ENCODE data around the gene TXNL4B. TPM values are rescaled to one million over a fixed set of nuclear protein-coding genes. Genes with fewer than 3 reads are reported as not detected.

Gene TXNL4B
- 23.4 and 23.7 TPM in 2 replicates for total RNA-seq

DNA sequence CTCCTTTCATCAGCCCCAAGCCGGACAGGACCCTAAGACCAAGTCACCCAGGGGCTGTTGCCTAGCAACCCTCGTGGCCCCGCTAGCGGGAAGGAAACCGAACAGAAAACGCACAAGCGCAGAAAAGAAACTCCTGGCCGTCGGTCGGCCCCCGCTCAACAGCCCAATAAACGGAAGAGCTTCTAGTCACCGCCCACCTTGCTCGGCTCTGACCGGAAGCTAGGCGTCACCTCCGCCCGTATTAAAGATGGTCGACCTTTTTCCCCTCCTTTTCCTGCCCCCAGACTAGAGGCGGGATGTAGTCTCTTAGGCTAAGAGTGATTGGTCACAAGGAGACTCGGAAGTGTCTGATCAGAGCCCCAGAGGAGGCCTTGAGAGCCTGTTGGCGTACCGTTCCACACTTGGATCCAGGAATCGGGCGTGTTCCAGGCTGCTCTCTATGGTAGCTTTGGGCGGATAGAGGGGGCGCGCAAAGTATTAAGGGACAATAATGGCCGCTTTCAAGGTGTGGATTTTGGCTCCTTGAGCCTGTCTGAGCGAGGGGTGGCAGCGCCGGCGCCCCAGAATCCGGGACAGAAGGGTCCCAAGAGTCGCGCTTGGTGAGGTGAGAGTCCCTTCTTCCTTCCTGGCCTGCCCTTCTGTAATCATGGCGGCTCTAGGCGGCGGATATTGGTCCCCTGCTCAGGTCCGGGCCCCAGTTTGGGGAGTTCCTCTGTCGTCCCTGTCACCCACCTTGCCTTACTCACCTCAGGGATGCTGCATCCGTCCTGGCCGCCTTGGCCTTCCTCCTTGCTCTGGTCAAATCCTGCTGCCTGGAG, at the start of gene TXNL4B, which contains the start of gene DHX38:
TXNL4B (minus strand) TSS at position 173 of the 818 bp plus-strand sequence. CDS start 2,871 bp downstream, outside the sequence.
DHX38 (plus strand) TSS at position 400 of the 818 bp plus-strand sequence. CDS start 2,311 bp downstream, outside the sequence.
- Mint-ChIP-seq H3K4me1 (peaks cover 45% of the 10 kb centered on the region), H3K36me3 (ENCODE audit: low read depth) (peaks cover 46% of the 10 kb centered on the region), H3K9me3 (no peaks in the 10 kb centered on the region), H3K4me3 (peak within 1 kb of the TSS; percentile 97), H3K27ac (peak within 1 kb of the TSS; percentile 94), H3K27me3 (no peaks in the 10 kb centered on the region)
- peak; percentile 98 for DNase-seq
- intact Hi-C loops (cut with micrococcal nuclease): loop anchor here (1.0 to 10.0 kb wide), 7 partner anchors 85 to 1291 kb away; partner anchors contain the start of genes AP1G1, DHODH, IST1 and PHLPP2

DNA sequence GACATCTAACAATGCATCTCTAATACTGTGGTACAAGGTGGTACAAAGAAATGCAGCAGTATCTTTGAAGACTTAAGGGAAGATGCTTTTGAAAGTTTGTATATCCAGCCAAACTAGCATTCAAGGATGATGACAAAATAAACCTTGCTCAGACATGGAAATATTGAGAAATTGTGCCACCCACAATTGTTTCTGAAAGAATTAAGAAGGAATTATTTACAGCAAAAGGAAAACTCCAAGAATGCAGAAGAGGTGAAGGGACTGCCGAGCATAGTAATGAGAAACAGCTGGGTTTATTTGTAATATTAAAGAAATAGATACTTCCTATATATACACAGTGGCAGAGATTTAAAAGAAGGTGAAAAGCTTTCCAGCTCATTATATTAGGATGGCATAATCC, 49.1 kb upstream of the TXNL4B start:
- H3K4me3 Mint-ChIP-seq: no peak overlapping the region
- no peaks in the 10 kb centered on the region for H3K4me1 Mint-ChIP-seq
- H3K36me3 Mint-ChIP-seq (ENCODE audit: low read depth): no peaks in the 10 kb centered on the region
- peaks cover 4% of the 10 kb centered on the region for H3K9me3 Mint-ChIP-seq
- no peak for DNase-seq
- intact Hi-C loops (cut with micrococcal nuclease): no loop called here
- H3K27ac Mint-ChIP-seq: no peak overlapping the region
- peaks cover 8% of the 10 kb centered on the region for H3K27me3 Mint-ChIP-seq

- no peak for DNase-seq
- no peaks in the 10 kb centered on the region for H3K4me1 Mint-ChIP-seq
- H3K9me3 Mint-ChIP-seq: no peaks in the 10 kb centered on the region
- no peak overlapping the region for H3K4me3 Mint-ChIP-seq
- no peaks in the 10 kb centered on the region for H3K36me3 Mint-ChIP-seq (ENCODE audit: low read depth)
- H3K27me3 Mint-ChIP-seq: peaks cover 3% of the 10 kb centered on the region
- no peak overlapping the region for H3K27ac Mint-ChIP-seq
- intact Hi-C loops (cut with micrococcal nuclease): no loop called here
These were observed 46.5 kb upstream of the TXNL4B start for GRCh38 chr16:72139908-72140307.

DNA sequence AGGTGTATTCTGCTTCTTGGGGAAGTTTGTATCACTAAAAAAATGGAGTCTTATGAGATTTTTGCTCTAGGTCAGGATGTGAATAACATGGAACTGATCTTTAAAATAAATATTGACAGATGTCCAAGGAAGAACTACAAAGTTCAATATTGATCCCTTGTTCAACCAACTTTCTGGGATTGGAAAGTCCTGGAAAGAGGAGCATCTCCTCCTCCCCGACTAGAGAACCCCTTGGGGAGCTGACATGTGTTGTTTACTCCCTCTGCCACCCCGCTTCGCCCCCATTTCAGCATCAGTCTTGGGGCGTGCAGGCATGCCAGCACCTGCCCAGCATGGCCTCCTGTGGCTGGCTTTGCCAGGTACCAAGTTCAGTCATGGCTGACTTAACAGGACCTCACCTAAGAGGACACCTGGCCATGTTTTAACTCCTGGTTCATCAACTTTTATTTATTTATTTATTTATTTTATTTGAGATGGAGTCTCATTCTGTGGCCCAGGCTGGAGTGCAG, 44.7 kb upstream of the TXNL4B start:
- H3K36me3 Mint-ChIP-seq (ENCODE audit: low read depth): no peaks in the 10 kb centered on the region
- no peaks in the 10 kb centered on the region for H3K9me3 Mint-ChIP-seq
- no peak for DNase-seq
- no peak overlapping the region for H3K27ac Mint-ChIP-seq
- H3K4me1 Mint-ChIP-seq: no peaks in the 10 kb centered on the region
- intact Hi-C loops (cut with micrococcal nuclease): no loop called here
- no peak overlapping the region for H3K4me3 Mint-ChIP-seq
- peaks cover under 1% of the 10 kb centered on the region for H3K27me3 Mint-ChIP-seq

DNA sequence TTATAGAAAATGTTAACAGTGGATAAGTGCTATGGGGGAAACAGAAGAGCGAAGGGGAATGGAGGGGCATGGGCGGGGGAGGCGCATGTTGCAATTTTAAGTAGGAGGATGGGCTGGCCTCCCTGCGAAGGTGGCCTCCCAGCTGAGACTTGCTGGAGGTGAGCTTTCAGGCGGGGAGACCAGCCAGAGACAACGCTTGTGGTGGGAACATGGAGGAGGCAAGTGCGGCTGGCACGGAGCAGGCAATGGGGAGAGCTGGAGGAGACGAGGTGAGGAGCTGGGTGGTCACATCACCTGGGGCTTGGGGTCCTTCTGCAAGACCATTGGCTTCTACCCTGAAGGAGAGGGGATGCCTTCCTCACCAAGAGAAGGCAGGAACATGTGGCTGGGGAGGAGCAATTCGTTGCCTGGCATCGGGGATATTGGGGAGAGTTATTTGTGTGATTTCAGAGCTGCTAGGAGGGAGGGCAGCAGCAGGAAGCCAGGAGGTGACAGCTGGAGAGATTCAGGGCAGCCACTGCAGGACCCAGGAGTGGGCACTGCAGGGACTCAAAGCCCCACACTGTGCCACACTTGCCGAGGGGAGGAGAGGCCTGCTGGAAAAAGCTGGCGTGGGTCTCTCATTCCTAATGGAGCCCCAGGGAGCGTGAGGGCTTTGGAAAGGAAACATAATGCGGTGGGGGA, 44.1 kb upstream of the TXNL4B start:
- H3K9me3 Mint-ChIP-seq: no peaks in the 10 kb centered on the region
- H3K36me3 Mint-ChIP-seq (ENCODE audit: low read depth): no peaks in the 10 kb centered on the region
- H3K4me3 Mint-ChIP-seq: no peak overlapping the region
- no peaks in the 10 kb centered on the region for H3K4me1 Mint-ChIP-seq
- no peak overlapping the region for H3K27ac Mint-ChIP-seq
- no peak for DNase-seq
- no peaks in the 10 kb centered on the region for H3K27me3 Mint-ChIP-seq
- intact Hi-C loops (cut with micrococcal nuclease): no loop called here

DNA sequence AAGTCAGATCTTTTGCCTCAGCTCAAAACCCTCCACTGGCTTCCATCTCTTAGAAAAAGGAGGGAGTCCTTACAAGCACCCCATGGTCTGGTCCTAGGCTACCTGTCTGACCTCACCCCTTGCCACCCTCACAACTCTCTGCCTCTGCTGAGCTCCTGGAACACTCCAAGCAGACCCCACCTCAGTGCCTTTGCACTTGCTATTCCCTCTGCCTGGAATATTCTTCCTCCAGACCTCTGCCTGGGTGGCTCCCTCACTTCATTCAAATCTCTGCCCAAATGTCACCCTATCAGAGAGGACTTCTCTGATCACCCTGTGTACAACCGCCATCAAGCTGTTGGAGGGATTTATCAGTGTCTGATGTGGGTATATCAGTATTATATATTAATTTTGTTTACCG, 41.1 kb upstream of the TXNL4B start:
- Mint-ChIP-seq H3K4me1 (no peaks in the 10 kb centered on the region), H3K9me3 (no peaks in the 10 kb centered on the region), H3K27ac (no peak overlapping the region), H3K4me3 (no peak overlapping the region), H3K27me3 (no peaks in the 10 kb centered on the region), H3K36me3 (ENCODE audit: low read depth) (no peaks in the 10 kb centered on the region)
- intact Hi-C loops (cut with micrococcal nuclease): no loop called here
- no peak for DNase-seq

DNA sequence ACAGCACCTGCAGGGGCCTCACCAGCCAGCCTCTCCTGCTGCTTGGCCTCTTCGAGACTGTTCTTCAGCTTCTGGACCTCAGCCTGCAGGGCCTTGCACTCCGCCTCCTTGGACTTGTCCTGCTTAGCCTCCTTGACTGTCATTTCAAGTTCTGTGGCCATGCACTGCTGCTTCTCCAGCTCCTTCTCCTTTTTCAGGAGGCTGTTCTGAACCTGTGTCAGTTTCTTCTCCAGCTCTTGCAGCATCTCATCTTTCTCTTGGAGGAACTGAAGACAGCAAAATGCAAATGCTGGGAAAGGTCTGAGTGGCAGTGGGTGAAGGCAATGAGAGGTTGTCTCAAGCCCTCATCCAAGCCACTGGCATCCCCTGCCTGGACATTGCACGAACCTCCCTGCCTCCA, 39.3 kb upstream of the TXNL4B start:
- intact Hi-C loops (cut with micrococcal nuclease): no loop called here
- Mint-ChIP-seq H3K36me3 (ENCODE audit: low read depth) (no peaks in the 10 kb centered on the region), H3K27ac (no peak overlapping the region), H3K9me3 (no peaks in the 10 kb centered on the region), H3K27me3 (peaks cover 6% of the 10 kb centered on the region), H3K4me1 (no peaks in the 10 kb centered on the region), H3K4me3 (no peak overlapping the region)
- DNase-seq: no peak

- no peaks in the 10 kb centered on the region for H3K4me1 Mint-ChIP-seq
- H3K9me3 Mint-ChIP-seq: no peaks in the 10 kb centered on the region
These were observed 37.6 kb upstream of the TXNL4B start for GRCh38 chr16:72131036-72131435.

GRCh38 chr16:72129976-72130656, 36.7 kb upstream of the TXNL4B start:
- Mint-ChIP-seq H3K4me3 (no peak overlapping the region), H3K27ac (no peak overlapping the region), H3K27me3 (peaks cover 6% of the 10 kb centered on the region), H3K9me3 (no peaks in the 10 kb centered on the region), H3K4me1 (no peaks in the 10 kb centered on the region), H3K36me3 (ENCODE audit: low read depth) (no peaks in the 10 kb centered on the region)
- DNase-seq: no peak
- intact Hi-C loops (cut with micrococcal nuclease): loop anchor here (5.0 kb wide), 1 partner anchor 1827 kb away; no protein-coding TSS in a partner anchor

More at GRCh38 chr16:72131036-72131435, 37.6 kb upstream of the TXNL4B start:
- Mint-ChIP-seq H3K27ac (no peak overlapping the region), H3K36me3 (ENCODE audit: low read depth) (no peaks in the 10 kb centered on the region), H3K27me3 (peaks cover 6% of the 10 kb centered on the region), H3K4me3 (no peak overlapping the region)
- intact Hi-C loops (cut with micrococcal nuclease): no loop called here
- DNase-seq: no peak

DNA sequence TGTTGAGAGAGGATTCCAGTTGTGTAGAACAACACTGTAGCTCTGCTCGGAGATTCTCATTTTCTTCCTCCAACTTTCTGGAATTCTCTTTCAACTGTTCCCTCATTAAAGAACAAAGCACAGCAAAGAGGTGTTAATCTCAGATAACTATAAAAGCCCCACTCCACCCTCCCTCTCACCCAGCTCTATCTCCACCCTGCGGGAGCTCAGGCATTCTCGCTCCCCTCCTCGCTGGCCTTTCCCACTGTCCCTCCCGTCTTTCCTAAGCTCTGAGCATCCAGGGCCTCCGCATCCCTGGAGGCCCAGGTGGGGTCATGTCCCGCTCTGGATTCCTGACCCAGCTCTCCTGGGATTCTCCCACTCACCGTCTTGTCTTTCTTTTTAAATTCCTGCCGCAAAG, 35.3 kb upstream of the TXNL4B start:
- Mint-ChIP-seq H3K27me3 (peaks cover 6% of the 10 kb centered on the region), H3K4me1 (no peaks in the 10 kb centered on the region), H3K36me3 (ENCODE audit: low read depth) (no peaks in the 10 kb centered on the region), H3K4me3 (no peak overlapping the region), H3K9me3 (no peaks in the 10 kb centered on the region), H3K27ac (no peak overlapping the region)
- no peak for DNase-seq
- intact Hi-C loops (cut with micrococcal nuclease): loop anchor here (5.0 kb wide), 1 partner anchor 1829 kb away; no protein-coding TSS in a partner anchor

GRCh38 chr16:72126429-72126765, 33.0 kb upstream of the TXNL4B start:
- Mint-ChIP-seq H3K27ac (no peak overlapping the region), H3K4me1 (no peaks in the 10 kb centered on the region), H3K4me3 (no peak overlapping the region), H3K36me3 (ENCODE audit: low read depth) (no peaks in the 10 kb centered on the region), H3K27me3 (peaks cover 6% of the 10 kb centered on the region), H3K9me3 (no peaks in the 10 kb centered on the region)
- intact Hi-C loops (cut with micrococcal nuclease): loop anchor here (5.0 kb wide), 1 partner anchor 1831 kb away; no protein-coding TSS in a partner anchor
- no peak for DNase-seq

DNA sequence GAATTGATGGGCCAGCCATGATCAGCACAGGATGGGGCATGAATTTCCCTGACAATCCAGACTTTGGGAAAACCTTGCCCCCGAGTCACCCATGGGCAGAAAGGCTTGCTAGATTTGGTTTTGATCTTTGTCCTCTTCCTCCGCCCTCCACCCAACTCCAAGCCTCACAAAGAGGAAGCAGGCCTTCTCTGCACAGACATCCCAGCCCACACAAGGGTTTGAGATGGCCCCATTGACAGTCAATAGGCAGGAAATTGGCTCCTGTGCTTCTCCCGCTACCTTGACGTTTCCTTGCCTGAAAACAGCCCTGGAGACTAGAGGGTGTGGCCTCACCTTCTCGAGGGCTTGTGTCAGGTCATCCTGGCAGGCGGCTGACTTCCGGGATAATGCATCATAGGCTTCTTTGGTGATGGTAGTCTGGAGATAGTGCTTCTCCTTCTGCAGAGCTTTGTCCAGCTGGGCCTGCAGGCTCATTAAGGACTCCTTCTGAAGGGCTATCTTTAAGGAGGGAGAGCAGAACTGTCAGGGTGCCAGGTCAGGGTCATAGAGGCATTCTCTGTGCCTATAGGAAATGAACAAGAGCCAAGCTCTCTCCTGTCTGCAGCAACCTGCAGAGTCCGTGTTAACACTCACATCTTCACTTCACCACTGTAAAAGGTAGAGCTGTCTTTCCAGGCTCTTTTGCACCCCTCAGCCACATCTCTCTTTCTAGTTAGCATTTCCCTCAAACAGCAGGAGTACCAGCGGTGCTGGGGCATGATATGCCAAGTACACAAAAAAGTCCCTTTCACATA, 32.4 kb upstream of the TXNL4B start:
- no peak for DNase-seq
- H3K36me3 Mint-ChIP-seq (ENCODE audit: low read depth): no peaks in the 10 kb centered on the region
- peaks cover 6% of the 10 kb centered on the region for H3K27me3 Mint-ChIP-seq
- H3K4me1 Mint-ChIP-seq: no peaks in the 10 kb centered on the region
- intact Hi-C loops (cut with micrococcal nuclease): loop anchor here (5.0 kb wide), 1 partner anchor 1831 kb away; no protein-coding TSS in a partner anchor
- H3K27ac Mint-ChIP-seq: no peak overlapping the region
- no peak overlapping the region for H3K4me3 Mint-ChIP-seq
- no peaks in the 10 kb centered on the region for H3K9me3 Mint-ChIP-seq

Data from activated CD4-positive, alpha-beta T cell treated with anti-CD3 and anti-CD28 coated beads, Interleukin-2, amount 10 ng/mL, durations not matched to agents 24 days and 14 days (primary cell).